BJ (cell line): ENCODE data around the gene ALAS2. TPM values are rescaled to one million over a fixed set of nuclear protein-coding genes. Genes with fewer than 3 reads are reported as not detected.

Experiments used
- CTCF ChIA-PET: fragments of 350-600 bp; formaldehyde crosslinking; extraction: SDS; loops from one replicate; lab custom pipeline; 2021; ENCODE audit warnings: antibody characterized with exemption, inconsistent platforms; lab: Yijun Ruan, JAX
- POLR2A ChIA-PET: fragments of 300-600 bp; sonication (Branson Sonifier 250); formaldehyde crosslinking; extraction: SDS; loops from one replicate; lab custom pipeline; 2021; ENCODE audit warnings: antibody characterized with exemption; lab: Charles Lee
- DNase-seq: peaks from one replicate; pipeline ENCODE4 v3.0.0-alpha.2; 2011; ENCODE audit warnings: low read depth
- H3K27me3 ChIP-seq: 2 replicates; pipeline ENCODE4 v1.6.0; 2011; ENCODE audit warnings: low read length; ENCODE audit not compliant: control insufficient read depth, insufficient read depth
- H3K36me3 ChIP-seq: 2 replicates; pipeline ENCODE4 v1.5.1; 2011; ENCODE audit warnings: low read length; ENCODE audit not compliant: control insufficient read depth, insufficient read depth
- H3K4me3 ChIP-seq: 2 replicates; pipeline ENCODE4 v1.5.1; 2011; ENCODE audit warnings: low read depth, mild to moderate bottlenecking, control low read depth, low read length
- CTCF ChIP-seq: IDR thresholded peaks from 2 replicates; pipeline ENCODE4 v1.5.1; 2011; ENCODE audit warnings: low read depth, mild to moderate bottlenecking, control low read depth, inconsistent platforms, low read length, moderate library complexity; ENCODE audit not compliant: insufficient read depth
- polyA plus RNA-seq: library from polyadenylated mRNA; depleted of rRNA; stranded (reverse); fragments of >200 nt; gene quantifications from 2 replicates; pipeline ENCODE4 v1.2.3, GENCODE V29; 2011

ALAS2 gene
- polyA plus RNA-seq, 1 experiment = not detected

- DNase-seq = no peak
- ChIA-PET CTCF (no interaction called here), POLR2A (no interaction called here)
- Histone ChIP-seq H3K27me3 (no peaks in the 10 kb centered on the region), H3K36me3 (peaks cover 3% of the 10 kb centered on the region; the same call in 1 of the 2 replicates), H3K4me3 (no peak overlapping the region)
- TF ChIP-seq CTCF = no peak
Measured at GRCh38 chrX:55004231-55004630, 26.5 kb downstream of the ALAS2 start.

- CTCF ChIA-PET = no interaction called here
- Histone ChIP-seq H3K27me3 (no peaks in the 10 kb centered on the region), H3K36me3 (no peaks in the 10 kb centered on the region), H3K4me3 (peak within 1 kb of the TSS; percentile 56)
- TF ChIP-seq CTCF = no peak
- DNase-seq = peak; percentile 65
- POLR2A ChIA-PET = interaction anchor here (0.6 to 2.1 kb wide), 2 partner anchors 9 to 716 kb away, joined by 3 to 10 read pairs; no protein-coding TSS in a partner anchor
Measured at GRCh38 chrX:54999717-55000598, 30.8 kb downstream of the ALAS2 start, which contains the start of gene APEX2. TSS of gene APEX2 (plus strand) at chrX:55000363. CDS start at chrX:55000423, 60 bp downstream.

GRCh38 chrX:54995621-54996020 is 35.2 kb downstream of the ALAS2 start:
- no peaks in the 10 kb centered on the region for H3K36me3 ChIP-seq
- no peak for DNase-seq
- POLR2A ChIA-PET = no interaction called here
- CTCF ChIA-PET = no interaction called here
- no peaks in the 10 kb centered on the region for H3K27me3 ChIP-seq
- no peak for TF ChIP-seq CTCF
- H3K4me3 ChIP-seq = no peak overlapping the region

GRCh38 chrX:54994668-54995351 is 36.0 kb downstream of the ALAS2 start:
- no peak overlapping the region for H3K4me3 ChIP-seq
- no peaks in the 10 kb centered on the region for H3K27me3 ChIP-seq
- H3K36me3 ChIP-seq = no peaks in the 10 kb centered on the region
- no peak for DNase-seq
- CTCF ChIA-PET = no interaction called here
- POLR2A ChIA-PET = no interaction called here
- TF ChIP-seq CTCF = no peak

GRCh38 chrX:54994099-54994498 is 36.7 kb downstream of the ALAS2 start, which contains the start of gene PFKFB1:
TSS of gene PFKFB1 (minus strand) at chrX:54994188. CDS start at chrX:54994007, 181 bp downstream.
- Histone ChIP-seq H3K4me3 (no peak within 1 kb of the TSS), H3K36me3 (no peaks in the 10 kb centered on the region), H3K27me3 (no peaks in the 10 kb centered on the region)
- CTCF ChIA-PET = no interaction called here
- no peak for TF ChIP-seq CTCF
- no peak for DNase-seq
- POLR2A ChIA-PET = no interaction called here
